SU-DHL-6 (cell line): ENCODE results near the gene COL6A2.

ENCODE experiments used
- H2AFZ ChIP-seq: fragments of 200-600 bp; sonication (generic); 2 replicates; pipeline ENCODE4 v1.6.1; 2014; ENCODE audit warnings: low read depth, mild to moderate bottlenecking, moderate library complexity, mixed read lengths, antibody characterized with exemption, low read length; ENCODE audit not compliant: severe bottlenecking
- H3F3A ChIP-seq: fragments of 200-600 bp; shearing (Covaris generic); 2 replicates; pipeline ENCODE4 v1.6.0; 2016; ENCODE audit warnings: antibody characterized with exemption, mild to moderate bottlenecking; ENCODE audit not compliant: insufficient read depth
- H3K27ac ChIP-seq: fragments of 200-600 bp; sonication (generic); 2 replicates; pipeline ENCODE4 v1.5.1; 2016; ENCODE audit warnings: low read depth, mild to moderate bottlenecking, low read length, moderate library complexity, mixed read lengths
- H3K27me3 ChIP-seq: fragments of 200-600 bp; sonication (generic), shearing (Covaris generic); 2 replicates; pipeline ENCODE4 v1.6.0; 2014; ENCODE audit warnings: mild to moderate bottlenecking, low read length
- H3K36me3 ChIP-seq: fragments of 200-600 bp; sonication (generic); 2 replicates; pipeline ENCODE4 v1.6.1; 2014; ENCODE audit warnings: mild to moderate bottlenecking, low read length, mixed read lengths
- H3K4me2 ChIP-seq: fragments of 300-600, 200-600 bp; shearing (Covaris generic), sonication (generic); 2 replicates; pipeline ENCODE4 v1.6.0; 2014; ENCODE audit warnings: low read length, low read depth, mild to moderate bottlenecking; ENCODE audit not compliant: poor library complexity, severe bottlenecking
- H3K4me3 ChIP-seq: fragments of 200-600 bp; sonication (generic); 2 replicates; pipeline ENCODE4 v1.5.1; 2014; ENCODE audit warnings: antibody characterized with exemption, low read length, mild to moderate bottlenecking, mixed read lengths; ENCODE audit not compliant: insufficient read depth, poor library complexity, severe bottlenecking
- H3K79me2 ChIP-seq: fragments of 200-600 bp; sonication (generic); 2 replicates; pipeline ENCODE4 v1.6.1; 2014; ENCODE audit warnings: mild to moderate bottlenecking, low read length, moderate library complexity; ENCODE audit not compliant: insufficient read depth
- H3K9ac ChIP-seq: fragments of 200-600 bp; sonication (generic); 2 replicates; pipeline ENCODE4 v1.7.0; 2014; ENCODE audit warnings: mild to moderate bottlenecking, low read length
- H3K9me2 ChIP-seq: fragments of 200-600 bp; sonication (generic); replicated peaks from 2 replicates; pipeline ENCODE4 v1.6.1; 2014; ENCODE audit warnings: low read length; ENCODE audit not compliant: insufficient read depth
- H3K9me3 ChIP-seq: fragments of 200-600 bp; sonication (generic); 2 replicates; pipeline ENCODE4 v1.6.1; 2014; ENCODE audit warnings: low read length, mixed read lengths; ENCODE audit not compliant: insufficient read depth
- H4K20me1 ChIP-seq: fragments of 200-600 bp; sonication (generic); 2 replicates; pipeline ENCODE4 v1.6.1; 2014; ENCODE audit warnings: low read depth, mild to moderate bottlenecking, antibody characterized with exemption, low read length, moderate library complexity, mixed read lengths
- EZH2phosphoT487 ChIP-seq: fragments of 200-600 bp; sonication (generic), shearing (Covaris generic); conservative IDR thresholded peaks from 2 replicates; pipeline ENCODE4 v1.6.1; 2018; ENCODE audit warnings: mild to moderate bottlenecking, antibody characterized with exemption, low read length, moderate library complexity, mixed read lengths
- TF ChIP-seq, protein P1 (sequence below): fragments of 200-600 bp; sonication (generic); IDR thresholded peaks from one replicate; pipeline ENCODE4 v1.5.1; 2017; ENCODE audit warnings: antibody characterized with exemption, mild to moderate bottlenecking, low read length, moderate library complexity; ENCODE audit not compliant: insufficient read depth, poor library complexity, severe bottlenecking

The COL6A2 gene

DNA sequence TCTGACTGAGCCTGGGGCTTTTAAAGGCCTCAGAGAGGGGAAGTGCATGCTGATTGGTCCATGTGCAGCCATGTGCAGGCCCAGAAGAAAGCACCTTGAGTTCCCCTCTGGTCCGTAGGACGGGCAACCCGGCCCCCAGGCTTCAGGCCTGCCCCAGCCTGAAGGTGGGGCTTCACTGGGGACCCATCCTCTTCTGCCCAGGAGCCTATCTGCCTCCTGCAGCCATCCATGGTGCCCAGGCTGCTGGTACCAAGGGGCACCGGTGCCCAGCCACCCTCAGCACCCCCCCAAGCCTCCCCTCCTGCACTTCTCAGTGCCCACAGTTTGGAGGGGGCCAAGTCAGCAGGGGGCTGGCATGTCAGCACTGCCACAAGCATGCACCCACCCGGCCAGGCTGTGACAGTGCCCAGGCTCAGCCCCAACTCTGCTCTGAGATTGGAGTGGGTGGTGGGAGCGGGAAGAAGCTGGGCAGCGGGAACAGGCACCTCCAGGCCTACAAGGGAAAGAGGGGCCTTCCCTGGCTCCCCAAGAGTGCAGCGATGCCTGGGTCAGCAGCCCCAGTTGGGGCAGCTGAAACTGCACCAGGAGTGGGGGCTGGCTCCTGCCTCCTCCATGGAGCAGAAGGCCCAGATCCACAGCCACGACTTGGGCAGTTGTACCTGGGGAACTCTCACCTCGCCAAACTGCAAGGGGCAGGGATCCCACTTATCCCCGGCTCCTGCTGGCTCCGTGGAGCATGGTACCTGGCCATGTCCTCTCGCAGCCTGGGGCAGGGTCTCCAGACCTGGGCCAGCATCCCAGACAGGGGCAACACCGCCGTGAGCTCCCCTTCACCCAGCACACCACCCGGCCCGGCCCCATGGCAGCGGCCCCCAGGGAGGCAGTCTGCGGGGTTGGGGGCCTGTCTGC lies 11.7 kb downstream of the COL6A2 start:
- Histone ChIP-seq H3K9me3 (peaks cover 4% of the 10 kb centered on the region; the same call in 1 of the 2 replicates), H3K4me2 (no peak overlapping the region), H3K4me3 (no peak overlapping the region), H3F3A (no peaks in the 10 kb centered on the region), H3K9ac (no peak overlapping the region), H4K20me1 (no peaks in the 10 kb centered on the region), H3K36me3 (no peaks in the 10 kb centered on the region), H3K27ac (no peak overlapping the region), H3K27me3 (no peaks in the 10 kb centered on the region), H3K9me2 (no peaks in the 10 kb centered on the region), H2AFZ (no peak overlapping the region), H3K79me2 (no peaks in the 10 kb centered on the region)
- TF ChIP-seq, protein P1, sequence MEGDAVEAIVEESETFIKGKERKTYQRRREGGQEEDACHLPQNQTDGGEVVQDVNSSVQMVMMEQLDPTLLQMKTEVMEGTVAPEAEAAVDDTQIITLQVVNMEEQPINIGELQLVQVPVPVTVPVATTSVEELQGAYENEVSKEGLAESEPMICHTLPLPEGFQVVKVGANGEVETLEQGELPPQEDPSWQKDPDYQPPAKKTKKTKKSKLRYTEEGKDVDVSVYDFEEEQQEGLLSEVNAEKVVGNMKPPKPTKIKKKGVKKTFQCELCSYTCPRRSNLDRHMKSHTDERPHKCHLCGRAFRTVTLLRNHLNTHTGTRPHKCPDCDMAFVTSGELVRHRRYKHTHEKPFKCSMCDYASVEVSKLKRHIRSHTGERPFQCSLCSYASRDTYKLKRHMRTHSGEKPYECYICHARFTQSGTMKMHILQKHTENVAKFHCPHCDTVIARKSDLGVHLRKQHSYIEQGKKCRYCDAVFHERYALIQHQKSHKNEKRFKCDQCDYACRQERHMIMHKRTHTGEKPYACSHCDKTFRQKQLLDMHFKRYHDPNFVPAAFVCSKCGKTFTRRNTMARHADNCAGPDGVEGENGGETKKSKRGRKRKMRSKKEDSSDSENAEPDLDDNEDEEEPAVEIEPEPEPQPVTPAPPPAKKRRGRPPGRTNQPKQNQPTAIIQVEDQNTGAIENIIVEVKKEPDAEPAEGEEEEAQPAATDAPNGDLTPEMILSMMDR = no peak
- TF ChIP-seq EZH2phosphoT487 = no peak

GRCh38 chr21:46110499-46111192 lies 12.7 kb downstream of the COL6A2 start:
- no peaks in the 10 kb centered on the region for H3F3A ChIP-seq

GRCh38 chr21:46111193-46111571 lies 13.3 kb downstream of the COL6A2 start:
- H3K27ac ChIP-seq = no peak overlapping the region
- no peaks in the 10 kb centered on the region for H3F3A ChIP-seq
- TF ChIP-seq EZH2phosphoT487 = no peak
- TF ChIP-seq, protein P1 = no peak
- H4K20me1 ChIP-seq = no peaks in the 10 kb centered on the region
- no peaks in the 10 kb centered on the region for H3K36me3 ChIP-seq
- no peak overlapping the region for H2AFZ ChIP-seq
- H3K9me3 ChIP-seq = peaks cover 4% of the 10 kb centered on the region; the same call in 1 of the 2 replicates
- H3K79me2 ChIP-seq = no peaks in the 10 kb centered on the region
- no peak overlapping the region for H3K9ac ChIP-seq
- no peaks in the 10 kb centered on the region for H3K9me2 ChIP-seq
- no peaks in the 10 kb centered on the region for H3K27me3 ChIP-seq
- no peak overlapping the region for H3K4me2 ChIP-seq
- no peak overlapping the region for H3K4me3 ChIP-seq

More at GRCh38 chr21:46110499-46111192, 12.7 kb downstream of the COL6A2 start:
- Histone ChIP-seq H3K27ac (no peak overlapping the region), H3K4me2 (no peak overlapping the region), H2AFZ (no peak overlapping the region), H4K20me1 (no peaks in the 10 kb centered on the region), H3K27me3 (no peaks in the 10 kb centered on the region), H3K9ac (no peak overlapping the region), H3K9me2 (no peaks in the 10 kb centered on the region), H3K36me3 (no peaks in the 10 kb centered on the region), H3K79me2 (no peaks in the 10 kb centered on the region), H3K4me3 (no peak overlapping the region), H3K9me3 (peaks cover 4% of the 10 kb centered on the region; the same call in 1 of the 2 replicates)
- TF ChIP-seq, protein P1 = no peak
- no peak for TF ChIP-seq EZH2phosphoT487
